SK-N-SH (cell line): Measurements from ENCODE around the gene NKX1-1. TPM values are rescaled to one million over a fixed set of nuclear protein-coding genes. Genes with fewer than 3 reads are reported as not detected.

Experiments
- CTCF ChIA-PET: fragments of 300-600, 350-600 bp; formaldehyde crosslinking; extraction: SDS; loops from one replicate; lab custom pipeline; 2021; lab: Yijun Ruan, JAX
- POLR2A ChIA-PET: fragments of 350-600 bp; sonication (Branson Sonifier 250); formaldehyde crosslinking; extraction: SDS; loops from one replicate; lab custom pipeline; 2020; ENCODE audit warnings: antibody characterized with exemption, inconsistent platforms; lab: Yijun Ruan, JAX
- DNase-seq: peaks from one replicate; pipeline ENCODE4 v3.0.0; 2012
- H2AFZ ChIP-seq: fragments of 200-600 bp; sonication (generic); 2 replicates; pipeline ENCODE4 v1.8.1; 2016; ENCODE audit warnings: antibody characterized with exemption, mild to moderate bottlenecking, low read depth
- H3F3A ChIP-seq: fragments of 200-600 bp; sonication (generic); replicated peaks from 2 replicates; pipeline ENCODE3; 2016; ENCODE audit warnings: antibody characterized with exemption, mild to moderate bottlenecking; ENCODE audit not compliant: insufficient read depth
- H3K27ac ChIP-seq, 2 experiments: fragments of 200-500 bp in 1 of 2; fragments of 200-600 bp in 1 of 2; sonication (Bioruptor generic) in 1 of 2; sonication (generic), shearing (Covaris generic) in 1 of 2; 2 replicates each; pipeline versions ENCODE4 v1.5.1 to v1.6.1; 2014 to 2016; ENCODE audit warnings: low read depth in 2 of 2, inconsistent platforms in 1 of 2, low read length in 1 of 2, mild to moderate bottlenecking in 1 of 2, mixed read lengths in 1 of 2
- H3K27me3 ChIP-seq: fragments of 200-600 bp; sonication (generic), shearing (Covaris generic); 2 replicates; pipeline ENCODE4 v1.6.1; 2016; ENCODE audit warnings: mixed run types; ENCODE audit not compliant: insufficient read depth
- H3K36me3 ChIP-seq, 2 experiments: fragments of 200-500 bp in 1 of 2; fragments of 200-600 bp in 1 of 2; sonication (Bioruptor generic) in 1 of 2; sonication (generic) in 1 of 2; replicated peaks in 1 of 2; 2 replicates each; pipeline versions ENCODE3 to v1.5.1; 2014 to 2016; ENCODE audit warnings: low read length in 1 of 2, mild to moderate bottlenecking in 1 of 2; ENCODE audit not compliant: insufficient read depth in 2 of 2, control insufficient read depth in 1 of 2
- H3K4me1 ChIP-seq, 2 experiments: fragments of 200-500 bp in 1 of 2; fragments of 200-600 bp in 1 of 2; sonication (Bioruptor generic) in 1 of 2; sonication (generic), shearing (Covaris generic) in 1 of 2; 2 replicates each; pipeline versions ENCODE4 v1.5.1 to v1.6.1; 2014 to 2016; ENCODE audit warnings: low read depth in 1 of 2, low read length in 1 of 2, mixed run types in 1 of 2; ENCODE audit not compliant: insufficient read depth in 2 of 2, control insufficient read depth in 1 of 2
- H3K4me2 ChIP-seq: fragments of 200-600 bp; sonication (generic), shearing (Covaris generic); 2 replicates; pipeline ENCODE4 v1.6.1; 2017; ENCODE audit warnings: mixed run types
- H3K4me3 ChIP-seq, 2 experiments: fragments of 200-500 bp in 1 of 2; fragments of 200-600 bp in 1 of 2; sonication (Bioruptor generic) in 1 of 2; sonication (generic), shearing (Covaris generic) in 1 of 2; 2 replicates each; pipeline versions ENCODE4 v1.5.1 to v1.8.1; 2014 to 2016; ENCODE audit warnings: low read depth in 2 of 2, inconsistent platforms in 1 of 2, low read length in 1 of 2, mild to moderate bottlenecking in 1 of 2, mixed read lengths in 1 of 2, moderate library complexity in 1 of 2
- H3K79me2 ChIP-seq: fragments of 200-600 bp; sonication (generic); 2 replicates; pipeline ENCODE4 v1.8.1; 2017; ENCODE audit warnings: mild to moderate bottlenecking; ENCODE audit not compliant: insufficient read depth
- H3K9ac ChIP-seq: fragments of 200-600 bp; sonication (generic); 2 replicates; pipeline ENCODE4 v1.6.1; 2017; ENCODE audit warnings: mixed run types
- H3K9me2 ChIP-seq: fragments of 200-600 bp; sonication (generic); 2 replicates; pipeline ENCODE4 v1.6.1; 2017; ENCODE audit warnings: mixed run types
- H3K9me3 ChIP-seq: fragments of 200-600 bp; sonication (generic); 2 replicates; pipeline ENCODE4 v1.6.1; 2017; ENCODE audit warnings: mixed run types, mild to moderate bottlenecking, moderate library complexity
- H4K20me1 ChIP-seq: fragments of 200-600 bp; sonication (generic); 2 replicates; pipeline ENCODE4 v1.6.1; 2017; ENCODE audit warnings: mild to moderate bottlenecking, mixed run types; ENCODE audit not compliant: insufficient read depth
- ELF1 ChIP-seq: IDR thresholded peaks from 2 replicates; pipeline ENCODE4 v1.4.0; 2012
- FOXJ3 ChIP-seq: sonication (generic); formaldehyde crosslinking; IDR thresholded peaks from 2 replicates; pipeline ENCODE4 v1.5.1; 2020; ENCODE audit warnings: mild to moderate bottlenecking, missing genetic modification reagents
- GABPA ChIP-seq: IDR thresholded peaks from 2 replicates; pipeline ENCODE4 v1.4.0; 2012; ENCODE audit warnings: low read depth, mild to moderate bottlenecking
- GATA2 ChIP-seq: sonication (generic); formaldehyde crosslinking; IDR thresholded peaks from 2 replicates; pipeline ENCODE4 v1.5.0; 2020; ENCODE audit warnings: mild to moderate bottlenecking, missing genetic modification reagents
- JUND ChIP-seq: IDR thresholded peaks from 2 replicates; pipeline ENCODE4 v1.4.0; 2012
- MEF2A ChIP-seq: IDR thresholded peaks from 2 replicates; pipeline ENCODE4 v1.4.0; 2012; ENCODE audit warnings: low read depth, borderline replicate concordance
- MXI1 ChIP-seq: IDR thresholded peaks from 2 replicates; pipeline ENCODE4 v1.6.1; 2012; ENCODE audit warnings: mild to moderate bottlenecking, low read depth, low read length, improper control_type of control experiment
- POLR2AphosphoS5 ChIP-seq: IDR thresholded peaks from 2 replicates; pipeline ENCODE4 v1.6.1; 2012; ENCODE audit warnings: low read depth, low read length
- RAD21 ChIP-seq: IDR thresholded peaks from 2 replicates; pipeline ENCODE4 v1.6.1; 2012; ENCODE audit warnings: mild to moderate bottlenecking, low read length
- RCOR1 ChIP-seq: fragments of 150-350 bp; IDR thresholded peaks from 2 replicates; pipeline ENCODE4 v1.6.1; 2017; ENCODE audit warnings: antibody characterized with exemption, low read length
- RFX5 ChIP-seq: IDR thresholded peaks from 2 replicates; pipeline ENCODE4 v1.6.1; 2012; ENCODE audit warnings: mild to moderate bottlenecking, improper control_type of control experiment, low read length
- SIN3A ChIP-seq: IDR thresholded peaks from 2 replicates; pipeline ENCODE4 v1.6.1; 2012; ENCODE audit warnings: low read depth, mild to moderate bottlenecking, low read length, moderate library complexity, borderline replicate concordance
- SMC3 ChIP-seq: IDR thresholded peaks from 2 replicates; pipeline ENCODE4 v1.6.1; 2012; ENCODE audit warnings: low read depth, low read length, improper control_type of control experiment
- TAF1 ChIP-seq: IDR thresholded peaks from 2 replicates; pipeline ENCODE4 v1.6.1; 2012; ENCODE audit warnings: low read depth, mild to moderate bottlenecking, low read length, moderate library complexity, borderline replicate concordance
- YY1 ChIP-seq: IDR thresholded peaks from 2 replicates; pipeline ENCODE4 v1.4.0; 2012; ENCODE audit warnings: low read depth, mild to moderate bottlenecking
- WGBS: methylation state at CpG from one replicate; pipeline ENCODE4 v1.1.6; 2017; ENCODE audit warnings: low lambda C conversion rate; 5-methylcytosine and 5-hydroxymethylcytosine counted together
- polyA plus RNA-seq, 3 experiments: library from polyadenylated mRNA; depleted of rRNA; stranded (reverse); fragments of >200 nt; gene quantifications; 2 replicates each; pipeline ENCODE4 v1.2.3, GENCODE V29; 2012
- TF ChIP-seq, protein P1 (sequence below): IDR thresholded peaks from 2 replicates; pipeline ENCODE4 v1.4.0; 2012; ENCODE audit warnings: low read depth, borderline replicate concordance
- TF ChIP-seq, protein P2 (sequence below): fragments of 150-350 bp; IDR thresholded peaks from 2 replicates; pipeline ENCODE4 v1.6.1; 2016; ENCODE audit warnings: mild to moderate bottlenecking, low read depth, low read length
- TF ChIP-seq, protein P3 (sequence below): fragments of 150-350 bp; IDR thresholded peaks from 2 replicates; pipeline ENCODE4 v1.6.1; 2017; ENCODE audit warnings: antibody characterized with exemption, low read length, low read depth, borderline replicate concordance
- TF ChIP-seq, protein P4 (sequence below): fragments of 200-600 bp; sonication (generic); IDR thresholded peaks from 2 replicates; pipeline ENCODE4 v1.6.1; 2017; ENCODE audit warnings: antibody characterized with exemption, mild to moderate bottlenecking, moderate library complexity
- TF ChIP-seq, protein P5 (sequence below): IDR thresholded peaks from 2 replicates; pipeline ENCODE4 v1.4.0; 2012; ENCODE audit warnings: low read depth

NKX1-1 gene
- polyA plus RNA-seq, 1 of the 3 experiments (the other 2 are of a cell fraction): not detected

DNA sequence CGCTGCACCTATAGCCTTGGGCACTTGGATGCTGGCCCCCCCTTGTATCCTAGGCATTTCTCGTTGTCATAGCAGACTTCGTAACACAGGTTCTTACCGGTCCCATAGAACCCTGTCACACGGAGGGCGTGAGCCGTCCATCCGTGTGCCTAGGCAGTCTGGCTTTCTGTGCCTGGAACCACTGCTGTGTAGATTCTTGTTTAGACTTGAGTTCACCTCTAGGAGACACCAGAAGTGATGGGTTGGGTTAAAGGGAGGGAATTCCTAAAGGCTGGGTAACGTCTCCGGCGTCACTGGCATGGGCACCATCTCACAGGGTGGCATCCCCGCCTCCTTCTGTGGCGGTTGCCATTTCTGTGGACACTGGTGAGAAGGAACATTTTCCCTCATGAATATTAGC is 13.5 kb upstream of the NKX1-1 start (continued):
- TF ChIP-seq YY1 (no peak), RAD21 (no peak), RCOR1 (no peak)
- TF ChIP-seq, protein P1, sequence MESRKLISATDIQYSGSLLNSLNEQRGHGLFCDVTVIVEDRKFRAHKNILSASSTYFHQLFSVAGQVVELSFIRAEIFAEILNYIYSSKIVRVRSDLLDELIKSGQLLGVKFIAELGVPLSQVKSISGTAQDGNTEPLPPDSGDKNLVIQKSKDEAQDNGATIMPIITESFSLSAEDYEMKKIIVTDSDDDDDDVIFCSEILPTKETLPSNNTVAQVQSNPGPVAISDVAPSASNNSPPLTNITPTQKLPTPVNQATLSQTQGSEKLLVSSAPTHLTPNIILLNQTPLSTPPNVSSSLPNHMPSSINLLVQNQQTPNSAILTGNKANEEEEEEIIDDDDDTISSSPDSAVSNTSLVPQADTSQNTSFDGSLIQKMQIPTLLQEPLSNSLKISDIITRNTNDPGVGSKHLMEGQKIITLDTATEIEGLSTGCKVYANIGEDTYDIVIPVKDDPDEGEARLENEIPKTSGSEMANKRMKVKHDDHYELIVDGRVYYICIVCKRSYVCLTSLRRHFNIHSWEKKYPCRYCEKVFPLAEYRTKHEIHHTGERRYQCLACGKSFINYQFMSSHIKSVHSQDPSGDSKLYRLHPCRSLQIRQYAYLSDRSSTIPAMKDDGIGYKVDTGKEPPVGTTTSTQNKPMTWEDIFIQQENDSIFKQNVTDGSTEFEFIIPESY: no peak

DNA sequence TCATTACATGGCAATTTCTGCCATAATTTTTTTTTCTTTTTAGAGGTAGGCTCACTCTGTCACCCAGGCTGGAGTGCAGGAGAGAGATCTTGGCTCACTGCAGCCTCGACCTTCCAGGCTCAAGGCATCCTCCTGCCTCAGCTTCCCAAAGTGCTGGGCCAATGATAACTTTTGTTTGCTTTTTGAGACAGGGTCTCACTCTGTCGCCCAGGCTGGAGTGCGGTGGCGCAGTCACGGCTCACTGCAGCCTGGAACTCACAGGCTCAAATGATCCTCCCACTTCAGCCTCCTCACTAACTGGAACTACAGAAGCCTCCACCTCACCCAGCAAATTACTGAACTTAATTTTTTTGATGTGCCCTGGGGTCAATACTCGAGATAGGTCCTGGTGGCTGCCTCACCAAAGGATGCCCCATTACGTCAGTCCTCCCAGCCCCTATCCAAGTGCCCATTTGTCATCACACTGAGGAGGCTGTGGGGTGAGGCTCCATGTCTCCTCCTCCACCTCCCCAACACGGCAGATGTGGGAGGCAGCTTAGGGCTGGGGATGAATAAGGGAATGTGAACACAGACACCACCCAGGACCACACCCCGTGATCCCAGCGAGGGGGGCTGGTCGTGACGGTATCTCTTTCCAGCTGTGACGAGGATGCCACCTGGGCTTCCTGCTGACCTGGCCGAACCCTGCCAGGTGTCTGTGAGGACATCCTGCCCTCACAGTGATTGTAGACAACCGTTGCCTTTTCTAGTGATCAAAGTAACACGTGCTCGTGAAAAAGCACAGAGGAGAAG is 12.4 kb upstream of the NKX1-1 start:
- DNase-seq: no peak
- Histone ChIP-seq H3K9ac (no peak overlapping the region), H3F3A (no peaks in the 10 kb centered on the region), H3K79me2 (no peaks in the 10 kb centered on the region), H3K36me3 (no peaks in the 10 kb centered on the region), H3K4me2 (no peak overlapping the region), H2AFZ (no peak overlapping the region), H3K9me2 (no peaks in the 10 kb centered on the region), H3K27ac (no peak overlapping the region), H3K27me3 (peaks cover 77% of the 10 kb centered on the region), H4K20me1 (no peaks in the 10 kb centered on the region), H3K9me3 (no peaks in the 10 kb centered on the region), H3K4me3 (no peak overlapping the region), H3K4me1 (no peaks in the 10 kb centered on the region)
- POLR2A ChIA-PET: no interaction called here
- TF ChIP-seq SIN3A (no peak), RFX5 (no peak), MEF2A (no peak), GATA2 (CRISPR knock-in tag) (no peak), MXI1 (no peak), TAF1 (no peak), GABPA (no peak), POLR2AphosphoS5 (no peak), FOXJ3 (no peak), JUND (no peak), SMC3 (no peak), YY1 (no peak), ELF1 (no peak)
- TF ChIP-seq, protein P2, sequence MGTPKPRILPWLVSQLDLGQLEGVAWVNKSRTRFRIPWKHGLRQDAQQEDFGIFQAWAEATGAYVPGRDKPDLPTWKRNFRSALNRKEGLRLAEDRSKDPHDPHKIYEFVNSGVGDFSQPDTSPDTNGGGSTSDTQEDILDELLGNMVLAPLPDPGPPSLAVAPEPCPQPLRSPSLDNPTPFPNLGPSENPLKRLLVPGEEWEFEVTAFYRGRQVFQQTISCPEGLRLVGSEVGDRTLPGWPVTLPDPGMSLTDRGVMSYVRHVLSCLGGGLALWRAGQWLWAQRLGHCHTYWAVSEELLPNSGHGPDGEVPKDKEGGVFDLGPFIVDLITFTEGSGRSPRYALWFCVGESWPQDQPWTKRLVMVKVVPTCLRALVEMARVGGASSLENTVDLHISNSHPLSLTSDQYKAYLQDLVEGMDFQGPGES: no peak
- TF ChIP-seq, protein P1: no peak
- TF ChIP-seq, protein P3, sequence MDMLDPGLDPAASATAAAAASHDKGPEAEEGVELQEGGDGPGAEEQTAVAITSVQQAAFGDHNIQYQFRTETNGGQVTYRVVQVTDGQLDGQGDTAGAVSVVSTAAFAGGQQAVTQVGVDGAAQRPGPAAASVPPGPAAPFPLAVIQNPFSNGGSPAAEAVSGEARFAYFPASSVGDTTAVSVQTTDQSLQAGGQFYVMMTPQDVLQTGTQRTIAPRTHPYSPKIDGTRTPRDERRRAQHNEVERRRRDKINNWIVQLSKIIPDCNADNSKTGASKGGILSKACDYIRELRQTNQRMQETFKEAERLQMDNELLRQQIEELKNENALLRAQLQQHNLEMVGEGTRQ: no peak
- TF ChIP-seq, protein P4, sequence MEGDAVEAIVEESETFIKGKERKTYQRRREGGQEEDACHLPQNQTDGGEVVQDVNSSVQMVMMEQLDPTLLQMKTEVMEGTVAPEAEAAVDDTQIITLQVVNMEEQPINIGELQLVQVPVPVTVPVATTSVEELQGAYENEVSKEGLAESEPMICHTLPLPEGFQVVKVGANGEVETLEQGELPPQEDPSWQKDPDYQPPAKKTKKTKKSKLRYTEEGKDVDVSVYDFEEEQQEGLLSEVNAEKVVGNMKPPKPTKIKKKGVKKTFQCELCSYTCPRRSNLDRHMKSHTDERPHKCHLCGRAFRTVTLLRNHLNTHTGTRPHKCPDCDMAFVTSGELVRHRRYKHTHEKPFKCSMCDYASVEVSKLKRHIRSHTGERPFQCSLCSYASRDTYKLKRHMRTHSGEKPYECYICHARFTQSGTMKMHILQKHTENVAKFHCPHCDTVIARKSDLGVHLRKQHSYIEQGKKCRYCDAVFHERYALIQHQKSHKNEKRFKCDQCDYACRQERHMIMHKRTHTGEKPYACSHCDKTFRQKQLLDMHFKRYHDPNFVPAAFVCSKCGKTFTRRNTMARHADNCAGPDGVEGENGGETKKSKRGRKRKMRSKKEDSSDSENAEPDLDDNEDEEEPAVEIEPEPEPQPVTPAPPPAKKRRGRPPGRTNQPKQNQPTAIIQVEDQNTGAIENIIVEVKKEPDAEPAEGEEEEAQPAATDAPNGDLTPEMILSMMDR: no peak
- TF ChIP-seq, protein P5, sequence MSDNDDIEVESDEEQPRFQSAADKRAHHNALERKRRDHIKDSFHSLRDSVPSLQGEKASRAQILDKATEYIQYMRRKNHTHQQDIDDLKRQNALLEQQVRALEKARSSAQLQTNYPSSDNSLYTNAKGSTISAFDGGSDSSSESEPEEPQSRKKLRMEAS: no peak
- WGBS: 14% methylated on average over 15 of the region's 17 CpGs
- CTCF ChIA-PET: interaction anchor here (1.5 kb wide), 1 partner anchor 62 kb away, joined by 3 read pairs; no protein-coding TSS in a partner anchor
